NCI-H524 treated with DMSO at 0.1 percent for 48 hours (cell line): ENCODE data around the gene MAP3K9.
A peak's percentile ranks its signal among the peaks of the same experiment; 100 is the strongest.
"Not testable (repeated sequence)": the region's sequence is repeated elsewhere in the genome, so short reads cannot be mapped to it uniquely, and the experiment has no call there.

Experiments used
- DNase-seq: peaks from one replicate; lab custom pipeline; 2025; lab: John Stamatoyannopoulos, UW

MAP3K9 gene

DNA sequence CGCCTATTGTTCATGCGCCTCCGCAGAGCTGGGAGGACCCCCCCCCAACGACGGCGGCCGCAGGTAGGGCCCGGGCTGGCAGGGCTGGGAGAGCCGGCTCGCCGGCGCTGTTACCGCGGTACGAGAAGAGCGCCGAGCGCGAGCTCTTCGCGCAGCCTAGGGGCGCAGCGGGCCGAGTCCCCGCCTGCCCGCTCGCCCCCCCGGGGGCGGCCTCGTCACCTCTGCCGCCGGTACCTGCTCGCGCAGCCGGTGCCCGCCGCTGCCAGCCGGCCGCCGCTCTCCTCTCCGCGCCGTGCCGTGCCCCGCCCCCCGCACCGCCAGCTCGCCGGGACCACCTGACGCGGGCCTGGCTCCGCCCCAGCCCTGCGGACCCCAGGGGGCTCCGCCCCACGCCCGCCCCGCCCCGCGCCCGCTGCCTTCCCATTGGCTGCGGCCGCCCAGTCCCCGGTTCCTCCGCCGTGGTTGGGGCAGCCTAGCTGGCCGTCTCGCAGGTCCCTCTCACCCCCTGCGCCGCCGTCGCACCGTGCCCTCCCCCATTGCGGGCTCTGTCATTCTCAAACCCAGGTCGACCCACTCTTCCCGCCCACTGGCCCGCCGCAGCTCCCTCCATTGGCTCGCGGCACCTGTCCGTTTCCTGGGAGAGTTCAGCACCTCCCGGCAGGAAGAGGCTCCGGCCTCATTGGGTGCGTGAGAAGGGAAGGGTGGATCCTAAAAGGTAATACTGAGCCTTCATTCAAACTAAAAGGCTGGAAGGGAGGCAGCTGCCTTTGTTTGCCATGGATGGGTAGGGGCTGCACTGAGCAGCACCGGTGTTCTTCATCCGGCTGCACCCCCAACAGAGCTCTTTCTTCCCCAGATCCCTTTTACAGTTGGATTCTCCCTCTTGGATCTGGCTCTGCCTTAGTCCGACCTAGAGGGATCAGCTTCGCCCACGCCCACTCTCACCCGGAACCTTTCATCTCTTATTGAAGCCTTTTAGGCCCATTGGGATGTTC, at the start of gene MAP3K9:
TSS of gene MAP3K9 (minus strand) at position 289 of the 995 bp plus-strand sequence. CDS start 342 bp downstream, outside the sequence.
- DNase-seq = peak; percentile 98

DNA sequence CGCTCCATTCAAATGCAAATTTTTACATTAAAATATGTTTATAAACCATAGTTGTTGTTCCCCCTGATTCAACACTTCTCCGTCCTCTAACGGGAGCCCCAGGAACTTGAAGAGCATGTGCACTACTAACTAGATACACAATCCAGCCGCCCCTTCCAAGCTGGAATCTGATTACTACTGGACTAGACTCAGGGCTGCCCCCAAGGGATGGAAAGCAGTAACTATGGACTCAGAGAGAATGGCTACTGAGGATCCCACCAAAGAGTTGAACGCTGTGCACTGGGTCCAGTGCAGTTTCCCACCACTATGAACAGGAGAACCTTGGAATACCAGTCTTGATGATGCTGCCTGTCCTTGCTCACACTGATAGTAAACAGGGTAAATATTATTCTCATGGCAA, 49.3 kb upstream of the MAP3K9 start:
- no peak for DNase-seq

DNA sequence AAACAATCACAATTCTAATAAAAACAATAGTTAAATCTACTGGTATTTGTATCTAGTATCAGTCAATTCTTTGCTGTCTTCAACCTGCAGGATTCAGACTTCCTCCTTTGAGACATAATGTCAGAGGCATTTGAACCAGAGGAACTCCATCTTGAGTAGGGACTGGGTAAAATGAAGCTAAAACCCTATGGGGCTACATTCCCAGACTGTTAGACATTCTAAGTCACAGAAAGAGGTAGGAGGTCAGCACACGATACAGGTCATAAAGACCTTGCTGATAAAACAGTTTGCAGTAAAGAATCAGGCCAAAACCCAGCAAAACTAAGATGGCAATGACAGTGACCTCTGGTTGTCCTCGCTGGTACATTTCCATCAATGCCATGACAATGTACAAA, 48.2 kb upstream of the MAP3K9 start:
- DNase-seq = no peak

DNA sequence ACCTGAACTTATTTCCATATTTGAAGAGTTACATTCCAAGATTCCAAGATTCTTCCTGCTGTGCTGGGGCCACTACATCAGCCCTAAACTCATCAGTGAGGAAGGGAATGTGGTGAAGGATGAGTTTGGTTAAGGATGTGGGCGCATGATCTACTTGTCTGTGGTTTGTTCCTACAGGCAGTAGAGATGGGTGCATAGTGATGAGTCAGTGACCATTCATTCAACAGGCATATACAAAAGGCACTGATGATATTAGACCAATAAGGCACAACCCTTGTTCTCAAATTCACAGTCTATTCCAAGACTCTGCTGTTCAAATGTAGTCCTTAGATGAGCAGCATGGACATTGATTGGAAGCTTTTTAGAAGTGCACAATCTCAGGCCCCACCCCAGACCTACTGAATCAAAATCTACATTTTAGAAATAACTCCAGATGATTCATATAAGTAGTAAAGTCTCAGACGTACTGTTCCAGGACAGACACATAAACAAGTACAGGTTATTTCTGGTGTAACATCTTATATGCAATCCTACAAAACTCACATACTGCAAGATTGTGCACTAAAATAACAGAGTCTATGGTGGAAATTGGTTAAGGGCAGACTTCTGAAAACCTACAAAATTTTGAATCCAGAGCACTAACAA, 47.7 kb upstream of the MAP3K9 start:
- no peak for DNase-seq

DNA sequence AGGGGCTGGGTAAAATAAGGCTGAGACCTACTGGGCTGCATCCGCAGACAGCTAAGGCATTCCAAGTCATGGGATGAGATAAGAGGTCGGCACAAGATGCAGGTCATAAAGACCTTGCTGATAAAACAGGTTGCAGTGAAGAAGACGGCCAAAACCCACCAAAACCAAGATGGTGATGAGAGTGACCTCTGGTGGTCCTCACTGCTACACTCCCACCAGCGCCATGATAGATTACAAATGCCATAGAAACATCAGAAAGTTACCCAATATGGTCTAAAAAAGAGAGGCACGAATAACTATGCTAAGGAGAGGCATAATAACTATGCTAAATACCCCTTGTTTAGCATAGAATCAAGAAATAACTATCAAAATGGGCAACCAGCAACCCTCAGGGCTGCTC, 46.2 kb upstream of the MAP3K9 start:
- no peak for DNase-seq

DNA sequence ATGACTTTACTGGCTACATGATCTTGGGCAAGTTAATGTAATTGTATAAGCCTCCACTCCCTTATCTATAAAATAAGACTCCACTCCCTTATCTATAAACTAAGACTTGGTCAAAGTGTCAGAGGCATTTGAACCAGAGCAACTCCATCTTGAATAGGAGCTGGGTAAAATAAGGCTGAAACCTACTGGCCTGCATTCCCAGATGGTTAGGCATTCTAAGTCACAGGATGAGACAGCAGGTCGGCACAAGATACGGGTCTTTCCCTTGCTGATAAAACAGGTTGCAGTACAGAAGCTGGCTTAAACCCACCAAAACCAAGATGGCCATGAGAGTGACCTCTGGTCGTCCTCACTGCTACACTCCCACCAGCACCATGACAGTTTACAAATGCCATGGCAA, 44.3 kb upstream of the MAP3K9 start:
- DNase-seq = not testable (repeated sequence)

DNA sequence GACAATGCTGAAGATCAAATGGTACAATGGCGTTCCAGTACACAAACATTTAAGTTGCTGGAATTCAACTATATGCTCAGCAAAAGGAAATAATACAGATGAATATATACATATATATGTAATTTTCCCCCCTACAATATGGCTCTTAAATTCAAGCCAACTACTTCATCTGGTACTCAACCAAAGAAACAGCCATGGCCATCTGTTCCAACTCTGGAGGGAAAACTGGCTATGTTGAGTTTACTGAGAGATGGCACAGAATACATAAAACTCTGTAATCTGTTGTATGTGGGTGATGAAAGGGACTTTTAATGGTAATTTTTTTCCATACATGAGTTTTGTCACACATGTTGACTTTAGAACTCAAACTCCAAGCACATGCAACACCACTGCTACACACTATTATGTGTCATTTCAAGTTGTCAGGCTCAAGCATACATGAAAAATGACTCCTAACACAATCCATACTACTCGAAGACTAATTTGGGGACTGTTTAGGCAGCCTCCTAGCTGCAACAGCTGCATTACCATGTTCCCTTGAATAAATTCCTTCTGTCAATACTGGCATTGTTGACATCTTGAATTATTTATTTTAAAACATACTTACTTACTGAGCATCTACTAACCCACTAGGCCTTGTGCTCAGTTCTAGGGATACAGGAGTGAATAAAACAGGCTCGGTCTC, 38.2 kb upstream of the MAP3K9 start:
- DNase-seq = peak; percentile 65

DNA sequence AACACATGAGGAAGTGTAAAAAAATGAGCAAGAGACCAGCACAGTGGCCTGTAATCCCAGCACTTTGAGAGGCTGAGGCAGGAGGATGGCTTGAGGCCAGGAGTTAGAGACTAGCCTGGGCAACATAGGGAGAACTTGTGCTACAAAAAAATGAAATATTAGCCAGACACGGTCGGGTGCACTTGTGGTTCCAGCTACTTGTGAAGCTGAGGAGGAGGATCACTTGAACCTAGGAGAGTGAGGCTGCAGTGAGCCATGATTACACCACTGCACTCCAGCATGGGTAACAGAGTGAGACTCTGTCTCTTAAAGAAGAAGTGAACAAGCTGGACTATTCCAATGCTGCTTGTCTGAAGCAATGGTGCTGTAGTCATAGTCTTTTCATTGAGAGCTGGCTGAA, 36.3 kb upstream of the MAP3K9 start:
- DNase-seq = no peak

DNA sequence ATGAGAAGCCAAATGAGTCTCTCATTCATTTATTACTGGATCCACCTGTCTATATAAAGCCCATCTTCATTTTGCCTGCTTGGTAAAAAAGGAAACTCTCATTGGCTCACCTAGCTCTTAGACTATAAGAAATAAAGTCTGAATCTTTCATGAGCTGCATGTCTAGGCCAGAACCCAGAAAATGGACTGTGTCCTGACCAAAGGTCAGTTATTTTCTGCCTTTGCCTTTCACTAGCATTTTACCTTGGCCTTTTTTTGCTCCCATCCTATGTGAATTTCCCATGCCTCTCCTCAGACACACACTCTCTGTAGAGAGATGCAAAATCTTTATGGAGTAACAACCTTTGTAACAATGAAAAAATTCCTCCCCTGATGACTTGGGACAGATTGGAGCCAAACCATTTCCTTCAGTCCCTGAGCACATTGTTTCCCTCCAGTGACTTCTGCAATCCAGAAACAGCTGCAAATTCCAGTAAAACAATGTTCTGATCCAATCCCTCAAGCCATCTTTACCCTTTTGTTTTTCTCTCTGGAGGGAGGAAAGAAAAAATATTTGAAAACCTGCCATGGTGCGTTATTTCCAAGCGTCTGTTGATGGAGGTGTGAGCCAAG, 33.6 kb upstream of the MAP3K9 start:
- no peak for DNase-seq

DNA sequence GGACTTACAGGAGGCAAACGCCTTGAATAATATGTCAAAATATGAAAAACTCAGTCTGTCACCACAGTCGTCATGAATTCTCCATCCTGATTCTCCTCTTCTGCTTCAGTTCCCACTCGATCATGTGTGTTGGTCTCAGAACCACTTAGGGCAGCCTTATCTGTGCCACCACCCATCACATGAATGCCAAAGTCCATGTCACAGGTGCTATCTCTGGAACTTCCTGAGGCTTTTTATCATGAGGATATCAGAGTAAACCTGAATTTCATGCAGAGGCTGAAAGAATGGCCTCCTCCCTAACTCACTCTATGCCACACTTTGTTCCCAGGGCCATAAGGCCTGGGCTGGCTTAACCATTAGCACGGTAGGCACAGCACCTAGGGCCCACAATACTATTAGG, 28.8 kb upstream of the MAP3K9 start:
- no peak for DNase-seq

DNA sequence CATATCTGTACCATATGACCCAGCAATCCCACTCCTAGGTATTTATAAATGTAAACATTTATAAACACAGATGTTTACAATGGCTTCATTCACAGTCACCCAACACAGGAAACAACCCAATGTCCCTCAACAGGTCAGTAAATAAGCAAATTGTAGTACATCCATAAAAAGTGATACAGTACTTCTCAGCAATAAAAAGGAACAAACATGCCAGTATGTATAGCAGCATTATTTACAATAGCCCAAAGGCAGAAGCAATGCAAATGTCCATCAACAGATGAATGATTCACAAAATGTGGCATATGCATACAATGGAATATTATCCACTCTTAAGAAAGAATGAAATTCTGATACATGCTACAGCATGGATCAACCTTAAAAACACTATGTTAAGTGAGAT, 27.6 kb upstream of the MAP3K9 start:
- no peak for DNase-seq

DNA sequence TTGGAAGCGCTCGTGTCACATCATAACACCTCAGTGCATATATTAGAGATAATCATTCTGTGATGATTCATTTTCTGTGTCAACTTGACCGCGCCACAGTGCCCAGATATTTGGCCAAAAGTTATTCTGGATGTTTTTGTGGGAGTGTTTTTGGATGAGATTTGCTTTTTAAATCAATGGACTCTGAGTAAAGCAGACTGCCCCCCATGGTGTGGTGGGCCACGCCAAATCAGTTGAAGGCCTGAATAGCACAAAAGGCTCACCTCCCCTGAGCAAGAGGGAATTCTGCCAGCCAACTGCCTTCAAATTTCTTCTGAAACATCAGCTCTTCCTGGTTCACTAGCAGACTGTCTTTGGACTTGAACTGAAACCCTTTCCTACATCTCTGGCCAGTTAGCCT, 24.6 kb upstream of the MAP3K9 start:
- DNase-seq = no peak

DNA sequence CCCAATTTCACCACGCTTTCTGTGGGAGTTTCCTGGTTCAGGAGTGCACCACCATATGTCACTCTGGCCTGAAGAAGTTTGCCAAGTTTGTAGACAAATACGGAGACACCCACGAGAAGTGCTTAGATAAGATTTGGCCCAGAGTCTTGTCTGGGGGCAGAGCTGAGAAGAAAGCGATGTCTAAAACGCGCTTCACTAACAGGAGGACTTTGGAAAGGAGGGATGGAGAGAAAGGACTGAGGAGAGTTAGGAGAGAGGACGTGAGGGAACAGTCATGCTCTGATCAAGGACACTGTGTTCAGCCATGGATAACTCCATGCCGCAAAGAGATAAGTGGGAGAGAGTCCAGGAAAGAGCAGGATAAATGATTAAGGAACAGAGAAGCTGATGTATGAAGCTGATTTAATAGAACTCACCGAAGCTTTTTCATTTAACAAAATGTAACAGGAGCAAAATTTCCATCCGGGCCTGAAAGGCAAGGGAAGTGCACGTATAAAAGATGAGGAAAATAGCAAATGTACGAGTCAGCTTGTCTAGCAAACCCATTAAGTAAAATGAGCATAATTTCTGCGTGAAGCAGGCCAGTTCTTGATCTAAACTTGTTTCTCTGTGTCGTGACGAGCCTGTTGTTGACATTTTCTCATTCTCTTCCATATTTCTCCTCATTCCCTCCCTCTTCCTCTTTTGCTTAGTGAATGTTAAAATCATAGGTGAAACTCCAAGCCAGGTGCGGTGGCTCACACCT, 23.4 kb upstream of the MAP3K9 start:
- DNase-seq = no peak

DNA sequence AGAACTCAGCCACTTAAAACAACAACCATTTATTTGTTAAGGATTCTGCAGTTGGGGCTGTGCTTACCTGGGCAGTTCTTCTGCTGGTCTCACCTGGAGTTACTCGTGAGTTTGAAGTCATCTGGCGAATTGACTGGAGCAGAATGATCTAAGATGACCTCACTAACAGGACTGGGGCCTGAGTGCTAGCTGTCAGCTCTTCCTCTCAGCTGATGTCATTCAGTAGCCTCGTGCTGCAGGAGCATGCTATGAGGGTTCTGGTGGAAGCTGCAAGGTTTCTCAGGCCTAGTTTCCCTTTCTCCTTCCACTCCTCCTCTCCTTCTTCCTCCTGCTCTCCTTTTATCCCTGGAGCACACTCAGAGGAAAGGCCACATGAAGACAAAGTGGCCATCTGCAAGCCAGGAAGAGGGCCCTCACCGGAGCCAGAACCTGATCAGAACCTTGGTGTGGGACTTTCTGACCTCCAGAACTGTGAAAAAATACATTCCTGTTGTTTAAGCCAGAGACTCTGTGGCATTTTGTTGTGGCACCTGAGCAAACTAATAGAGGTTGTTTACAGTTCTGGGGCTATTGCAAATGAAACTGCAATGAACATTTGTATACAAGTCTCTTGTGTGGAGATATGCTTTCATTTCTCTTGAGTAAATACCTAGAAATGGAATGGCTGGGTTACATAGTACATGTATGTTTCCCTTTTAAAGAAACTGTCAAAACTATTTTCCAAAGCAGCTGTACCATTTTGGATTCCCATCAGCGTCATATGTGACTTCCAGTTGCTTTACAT, 21.9 kb upstream of the MAP3K9 start:
- no peak for DNase-seq

DNA sequence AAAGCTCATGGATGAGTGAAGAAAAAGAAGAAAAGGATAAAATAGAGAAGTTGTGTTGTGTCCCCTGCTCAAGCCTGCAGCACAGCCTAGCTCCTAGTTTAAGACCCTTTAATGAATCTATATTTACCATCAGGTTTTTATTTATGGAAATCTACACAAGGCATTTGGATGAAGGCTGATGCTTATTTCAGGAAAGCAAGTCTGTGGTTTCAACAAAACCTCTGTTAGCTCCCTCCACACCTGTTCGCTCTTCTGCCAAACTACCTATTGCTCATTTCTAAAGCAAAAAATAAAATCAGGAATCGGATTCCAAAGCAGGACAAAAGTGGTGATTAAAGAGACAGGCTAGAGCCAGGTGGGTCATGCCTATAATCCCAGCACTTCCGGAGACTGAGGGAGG, 18.9 kb upstream of the MAP3K9 start:
- DNase-seq = no peak

DNA sequence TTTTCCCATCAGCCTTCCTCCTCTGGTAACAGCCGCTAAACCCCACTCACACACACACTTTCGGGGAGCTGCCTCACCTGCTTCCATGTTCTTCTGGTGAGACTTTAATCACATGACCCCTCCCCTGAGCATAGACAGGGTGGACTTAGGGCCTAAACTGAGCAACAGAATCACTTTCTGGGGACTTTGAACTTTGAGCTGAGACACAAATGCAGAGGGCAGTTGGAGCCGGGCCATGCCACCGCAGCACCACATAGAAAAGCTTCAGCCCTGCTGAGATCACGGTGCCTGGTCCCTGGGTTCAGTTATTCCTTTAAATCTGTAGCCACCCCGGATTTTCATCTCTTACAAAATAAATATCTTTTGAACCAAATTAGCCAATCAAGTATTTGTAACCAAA, 18.4 kb upstream of the MAP3K9 start:
- no peak for DNase-seq

DNA sequence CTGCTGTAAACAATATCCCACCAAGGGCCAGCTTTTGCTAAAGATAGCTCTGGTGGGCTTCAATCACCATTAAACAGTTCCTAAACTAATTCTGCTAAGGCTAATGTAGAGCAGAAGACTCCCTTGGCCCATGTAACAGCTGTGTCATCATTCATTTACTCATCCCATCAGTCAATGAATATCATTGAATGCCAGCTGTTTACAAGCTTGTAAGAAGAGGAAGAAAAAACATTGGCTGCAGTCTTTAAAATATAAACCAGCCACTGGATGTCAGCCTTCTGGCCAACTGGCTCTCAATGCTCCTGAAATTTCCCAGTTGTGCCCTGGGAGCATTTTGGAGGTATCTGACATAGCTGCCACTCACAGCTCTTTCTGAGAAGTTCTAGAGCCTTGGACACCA, 18.0 kb upstream of the MAP3K9 start:
- DNase-seq = no peak

DNA sequence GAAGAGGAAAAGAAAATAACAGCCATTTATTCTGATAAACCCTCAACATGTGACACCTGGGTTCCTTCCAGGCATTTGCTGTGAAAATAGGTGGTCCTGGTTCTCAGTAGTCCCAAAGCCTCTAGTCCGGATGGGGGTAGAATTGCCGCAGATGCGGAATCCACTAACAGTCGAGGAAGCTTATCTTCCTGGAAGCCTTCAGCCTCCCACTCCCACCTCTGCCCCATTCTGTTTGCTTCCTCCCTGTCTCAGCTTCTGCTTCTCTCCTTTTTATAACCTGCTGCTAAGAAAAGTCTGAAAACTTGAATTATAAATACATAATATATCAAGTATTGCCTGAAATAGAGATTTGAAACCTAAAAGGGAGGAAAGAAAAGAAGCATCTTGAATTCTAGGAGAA, 14.0 kb upstream of the MAP3K9 start:
- no peak for DNase-seq

DNA sequence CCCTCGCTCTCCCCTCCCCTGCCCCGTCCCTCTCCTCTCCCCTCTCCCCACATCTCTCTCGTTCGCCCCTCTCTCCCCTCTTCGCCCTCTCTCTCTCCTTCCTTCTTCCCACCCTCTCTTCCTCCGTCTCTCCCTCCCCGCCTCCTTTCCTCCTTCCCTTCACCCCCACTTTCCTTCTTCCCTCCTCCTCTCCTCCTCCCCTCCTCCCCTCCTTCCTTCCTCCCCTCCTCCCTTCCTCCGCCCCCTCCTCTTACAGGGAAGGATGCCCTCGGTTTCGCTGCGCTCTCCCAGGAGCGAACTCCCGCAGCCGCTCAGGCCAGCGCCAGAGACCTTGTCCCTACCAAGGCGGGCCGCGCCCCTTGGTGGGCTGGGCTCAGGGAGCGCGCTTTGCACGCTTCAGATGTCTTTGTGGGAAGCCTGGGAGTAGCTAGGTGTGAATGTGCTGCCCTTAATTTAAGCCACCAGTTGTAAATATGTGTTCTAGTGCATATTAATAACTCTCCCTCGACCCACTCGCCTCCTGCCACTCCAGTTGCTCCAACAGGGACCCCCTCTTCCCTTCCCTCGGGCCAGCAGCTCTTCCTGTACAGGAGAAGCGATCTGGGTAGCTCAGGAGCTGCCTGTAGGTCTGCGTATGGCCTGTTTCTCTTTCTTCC, 13.3 kb upstream of the MAP3K9 start:
- DNase-seq = no peak
